Fibroblast of lung (primary cell): Measurements from ENCODE around the gene TRIM65. TPM values are rescaled to one million over a fixed set of nuclear protein-coding genes. Genes with fewer than 3 reads are reported as not detected.

Source experiments
- DNase-seq, 2 donors: peaks; one replicate each; pipeline versions ENCODE4 v3.0.0 to v3.0.0-alpha.2; 2010; ENCODE audit warnings: low read depth in 2 of 2
- H2AFZ ChIP-seq: 2 replicates; pipeline ENCODE4 v1.5.1; 2012; ENCODE audit warnings: low read length, control low read depth, inconsistent platforms
- H3K27ac ChIP-seq: 2 replicates; pipeline ENCODE4 v1.5.1; 2011; ENCODE audit warnings: low read length, control low read depth; ENCODE audit not compliant: insufficient read depth
- H3K27me3 ChIP-seq: 2 replicates; pipeline ENCODE4 v1.5.1; 2011; ENCODE audit warnings: mild to moderate bottlenecking, low read length; ENCODE audit not compliant: control insufficient read depth, insufficient read depth
- H3K36me3 ChIP-seq: 2 replicates; pipeline ENCODE4 v1.5.1; 2011; ENCODE audit warnings: low read length; ENCODE audit not compliant: control insufficient read depth, insufficient read depth
- H3K4me1 ChIP-seq: 2 replicates; pipeline ENCODE4 v1.5.1; 2011; ENCODE audit warnings: low read length; ENCODE audit not compliant: control insufficient read depth, insufficient read depth; ENCODE audit errors: extremely low read depth
- H3K4me2 ChIP-seq: 2 replicates; pipeline ENCODE4 v1.5.1; 2011; ENCODE audit warnings: low read length, control low read depth; ENCODE audit not compliant: insufficient read depth; ENCODE audit errors: extremely low read depth
- H3K4me3 ChIP-seq, 4 experiments: fragments of 200-600 bp in 1 of 4; sonication (generic) in 1 of 4; replicated peaks in 1 of 4; 2 replicates each; pipeline ENCODE4 v1.5.1; 2011 to 2016; ENCODE audit warnings: low read length in 4 of 4, low read depth in 3 of 4, mild to moderate bottlenecking in 3 of 4, control low read depth in 2 of 4, inconsistent platforms in 1 of 4, mixed read lengths in 1 of 4; ENCODE audit not compliant: insufficient read depth in 1 of 4; ENCODE audit errors: control extremely low read depth in 1 of 4
- H3K79me2 ChIP-seq: 2 replicates; pipeline ENCODE4 v1.5.1; 2012; ENCODE audit warnings: mild to moderate bottlenecking, low read length, inconsistent platforms; ENCODE audit not compliant: control insufficient read depth, insufficient read depth
- H3K9ac ChIP-seq: 2 replicates; pipeline ENCODE4 v1.5.1; 2011; ENCODE audit warnings: mild to moderate bottlenecking, low read length, control low read depth; ENCODE audit not compliant: insufficient read depth
- H3K9me3 ChIP-seq: 2 replicates; pipeline ENCODE4 v1.5.1; 2012; ENCODE audit warnings: low read depth, low read length; ENCODE audit not compliant: control insufficient read depth, insufficient read depth
- H4K20me1 ChIP-seq: 2 replicates; pipeline ENCODE4 v1.5.1; 2011; ENCODE audit warnings: low read length; ENCODE audit not compliant: control insufficient read depth, insufficient read depth; ENCODE audit errors: extremely low read depth
- EZH2 ChIP-seq: IDR thresholded peaks from 2 replicates; pipeline ENCODE4 v1.5.1; 2012; ENCODE audit warnings: low read length, control low read depth, mild to moderate bottlenecking; ENCODE audit errors: missing control alignments
- polyA plus RNA-seq, 2 donors: library from polyadenylated mRNA; depleted of rRNA in 1 of 2; stranded (reverse) in 1 of 2; unstranded in 1 of 2; fragments of >200 nt; gene quantifications; 2 replicates each; pipeline ENCODE4 v1.2.1, GENCODE V29; 2011 to 2012; ENCODE audit warnings: missing spikeins in 1 of 2
- total RNA-seq: library from RNA; depleted of rRNA; stranded (reverse); fragments of >200 nt; gene quantifications from 2 replicates; pipeline ENCODE4 v1.2.1, GENCODE V29; 2014
- TF ChIP-seq, protein P1 (sequence below), 2 donors: IDR thresholded peaks in 1 of 2; conservative IDR thresholded peaks in 1 of 2; 1 replicate in 1 of 2; 2 replicates in 1 of 2; pipeline ENCODE4 v1.5.1; 2011 to 2012; ENCODE audit warnings: low read length in 2 of 2, control low read depth in 1 of 2, inconsistent platforms in 1 of 2, low read depth in 1 of 2, mild to moderate bottlenecking in 1 of 2

TRIM65 gene
- total and polyA plus RNA-seq, 2 donors (not counting 1 experiment from before 2014, with no cell fraction given) = 4.3 to 17.2 TPM

DNA sequence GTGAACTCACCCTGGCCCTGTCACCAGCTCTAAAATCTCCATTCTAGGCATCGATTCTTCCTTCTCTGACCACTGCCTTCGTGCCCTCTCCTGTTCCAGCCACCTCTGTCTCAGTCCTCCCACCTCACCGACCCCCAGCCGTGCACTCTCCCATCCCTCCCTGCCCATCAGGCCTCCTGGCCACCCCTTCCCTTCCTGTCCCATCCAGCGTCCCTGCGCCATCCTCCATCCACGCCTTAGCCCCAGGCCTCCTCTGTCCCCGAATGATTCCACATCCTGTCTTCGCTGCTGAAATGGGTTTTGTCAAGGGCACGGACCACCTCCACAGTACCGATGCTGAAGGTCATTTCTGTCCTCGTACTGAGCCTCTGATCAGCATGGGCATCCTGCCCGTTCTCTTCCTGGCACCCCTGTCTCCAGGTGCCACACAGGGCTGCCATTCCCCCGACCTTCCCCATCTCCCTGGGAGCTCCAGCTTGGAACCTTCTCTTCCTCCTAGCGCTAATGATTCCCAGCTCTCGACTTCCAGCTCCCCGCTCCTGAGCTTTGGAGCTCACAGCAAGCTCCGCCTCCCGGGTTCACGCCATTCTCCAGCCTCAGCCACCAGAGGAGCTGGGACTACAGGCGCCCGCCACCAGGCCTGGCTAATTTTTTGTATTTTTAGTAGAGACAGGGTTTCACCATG is 2.6 kb downstream of the TRIM65 start:
- Histone ChIP-seq H3K27me3 (no peaks in the 10 kb centered on the region), H3K27ac (no peak overlapping the region), H3K79me2 (peaks cover 12% of the 10 kb centered on the region), H3K9ac (no peak overlapping the region), H3K9me3 (no peaks in the 10 kb centered on the region), H2AFZ (no peak overlapping the region), H3K4me1 (peaks cover 7% of the 10 kb centered on the region), H3K4me2 (no peak overlapping the region), H3K4me3 (no peak overlapping the region), H4K20me1 (peaks cover 2% of the 10 kb centered on the region), H3K36me3 (peaks cover 11% of the 10 kb centered on the region)
- TF ChIP-seq, protein P1, sequence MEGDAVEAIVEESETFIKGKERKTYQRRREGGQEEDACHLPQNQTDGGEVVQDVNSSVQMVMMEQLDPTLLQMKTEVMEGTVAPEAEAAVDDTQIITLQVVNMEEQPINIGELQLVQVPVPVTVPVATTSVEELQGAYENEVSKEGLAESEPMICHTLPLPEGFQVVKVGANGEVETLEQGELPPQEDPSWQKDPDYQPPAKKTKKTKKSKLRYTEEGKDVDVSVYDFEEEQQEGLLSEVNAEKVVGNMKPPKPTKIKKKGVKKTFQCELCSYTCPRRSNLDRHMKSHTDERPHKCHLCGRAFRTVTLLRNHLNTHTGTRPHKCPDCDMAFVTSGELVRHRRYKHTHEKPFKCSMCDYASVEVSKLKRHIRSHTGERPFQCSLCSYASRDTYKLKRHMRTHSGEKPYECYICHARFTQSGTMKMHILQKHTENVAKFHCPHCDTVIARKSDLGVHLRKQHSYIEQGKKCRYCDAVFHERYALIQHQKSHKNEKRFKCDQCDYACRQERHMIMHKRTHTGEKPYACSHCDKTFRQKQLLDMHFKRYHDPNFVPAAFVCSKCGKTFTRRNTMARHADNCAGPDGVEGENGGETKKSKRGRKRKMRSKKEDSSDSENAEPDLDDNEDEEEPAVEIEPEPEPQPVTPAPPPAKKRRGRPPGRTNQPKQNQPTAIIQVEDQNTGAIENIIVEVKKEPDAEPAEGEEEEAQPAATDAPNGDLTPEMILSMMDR (conservative IDR thresholded peaks at IDR 0.05 in 1 of 2, IDR thresholded peaks at IDR 0.05 in 1 of 2; ENCODE audit: low read depth in 1 of 2, low read length in 2 of 2) = no peak
- TF ChIP-seq EZH2 = no peak
- DNase-seq = no peak

DNA sequence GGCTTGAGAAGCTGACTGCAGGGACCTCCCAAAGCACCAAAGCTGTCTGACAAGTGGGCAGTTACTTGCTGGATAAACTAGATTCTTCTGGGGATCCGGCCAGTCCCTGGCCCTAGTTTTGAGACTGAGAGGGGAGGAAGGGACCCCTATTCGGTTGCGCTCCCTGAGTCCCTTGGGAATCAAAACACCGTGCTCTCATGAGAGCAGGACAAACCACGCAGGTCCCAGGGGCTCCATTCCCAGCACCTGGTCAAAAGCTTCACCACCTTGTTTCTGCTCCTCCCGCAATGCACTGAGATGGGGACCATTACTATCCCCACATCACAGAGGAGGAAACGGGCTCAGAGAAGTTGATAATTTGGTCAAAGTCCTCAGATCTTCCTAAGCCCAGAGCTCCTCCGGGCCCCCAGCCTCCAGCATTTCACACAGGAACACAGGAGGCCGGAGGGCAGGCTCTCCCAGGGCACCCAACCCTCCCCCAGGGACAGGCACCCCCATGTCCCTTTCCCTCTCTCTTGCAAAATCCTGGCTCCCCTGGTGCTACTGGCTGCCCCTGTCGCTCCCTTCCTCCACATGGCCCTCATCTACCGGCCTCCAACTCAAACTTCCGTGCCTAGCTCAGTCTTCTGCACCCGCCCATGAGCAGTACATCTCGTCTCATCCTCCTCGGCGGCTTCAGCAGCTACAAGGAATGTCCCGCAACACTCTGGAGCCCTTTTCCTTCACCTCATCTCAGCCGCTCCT is 3.3 kb downstream of the TRIM65 start:
- Histone ChIP-seq H3K4me2 (no peak overlapping the region), H2AFZ (no peak overlapping the region), H3K36me3 (peaks cover 11% of the 10 kb centered on the region), H3K79me2 (peaks cover 12% of the 10 kb centered on the region), H3K9ac (no peak overlapping the region), H3K9me3 (no peaks in the 10 kb centered on the region), H3K27me3 (no peaks in the 10 kb centered on the region), H4K20me1 (peaks cover 2% of the 10 kb centered on the region), H3K27ac (no peak overlapping the region), H3K4me3 (no peak overlapping the region), H3K4me1 (peaks cover 7% of the 10 kb centered on the region)
- no peak for DNase-seq
- TF ChIP-seq, protein P1 (conservative IDR thresholded peaks at IDR 0.05 in 1 of 2, IDR thresholded peaks at IDR 0.05 in 1 of 2; ENCODE audit: low read depth in 1 of 2, low read length in 2 of 2) = no peak
- TF ChIP-seq EZH2 = no peak

GRCh38 chr17:75892556-75893224 is 4.1 kb downstream of the TRIM65 start:
- Histone ChIP-seq H3K27ac (no peak overlapping the region), H2AFZ (no peak overlapping the region), H3K4me2 (no peak overlapping the region), H4K20me1 (peaks cover 2% of the 10 kb centered on the region), H3K27me3 (no peaks in the 10 kb centered on the region), H3K4me3 (no peak overlapping the region), H3K9ac (no peak overlapping the region), H3K9me3 (no peaks in the 10 kb centered on the region), H3K36me3 (peaks cover 11% of the 10 kb centered on the region), H3K4me1 (peaks cover 7% of the 10 kb centered on the region), H3K79me2 (peaks cover 12% of the 10 kb centered on the region)
- no peak for TF ChIP-seq EZH2
- TF ChIP-seq, protein P1 (conservative IDR thresholded peaks at IDR 0.05 in 1 of 2, IDR thresholded peaks at IDR 0.05 in 1 of 2; ENCODE audit: low read depth in 1 of 2, low read length in 2 of 2) = no peak
- no peak for DNase-seq
